GM23248 (cell line): ENCODE data around the gene VEGFC.

ENCODE experiments used
- EZH2 ChIP-seq: fragments of 200-600 bp; sonication (generic); IDR thresholded peaks from 2 replicates; pipeline ENCODE4 v1.6.1; 2018; ENCODE audit warnings: antibody characterized with exemption, mild to moderate bottlenecking; ENCODE audit not compliant: insufficient read depth, poor library complexity, severe bottlenecking
- EZH2phosphoT487 ChIP-seq: fragments of 200-600 bp; sonication (generic); IDR thresholded peaks from 2 replicates; pipeline ENCODE4 v1.6.1; 2018; ENCODE audit warnings: antibody characterized with exemption, moderate library complexity, mild to moderate bottlenecking, low read depth; ENCODE audit not compliant: insufficient read depth

GRCh38 chr4:176778063-176778462 is 14.7 kb downstream of the VEGFC start:
- TF ChIP-seq EZH2 = no peak
- no peak for TF ChIP-seq EZH2phosphoT487
